Transverse colon (tissue), 3 donors: ENCODE data around the gene APLP2.

ENCODE experiments used
- CTCF ChIP-seq, 5 experiments: fragments of 200-600 bp in 3 of 5; fragments of 450-650 bp in 2 of 5; sonication (generic) in 3 of 5; IDR thresholded peaks; 1 replicate in 2 of 5; 2 replicates in 3 of 5; pipeline ENCODE4 v1.5.1; 2016 to 2017; ENCODE audit warnings: antibody characterized with exemption in 5 of 5, inconsistent platforms in 3 of 5, mild to moderate bottlenecking in 2 of 5, moderate library complexity in 1 of 5
- EP300 ChIP-seq: sonication (generic); formaldehyde crosslinking; IDR thresholded peaks from one replicate; pipeline ENCODE4 v1.6.1; 2017; ENCODE audit warnings: antibody characterized with exemption, low read depth
- POLR2A ChIP-seq: fragments of 450-650 bp; IDR thresholded peaks from one replicate; pipeline ENCODE4 v1.6.1; 2016; ENCODE audit warnings: antibody characterized with exemption, mild to moderate bottlenecking, moderate library complexity

GRCh38 chr11:130109386-130109785 lies 39.7 kb downstream of the APLP2 start:
- no peak for TF ChIP-seq CTCF (IDR thresholded peaks at IDR 0.05)
- TF ChIP-seq EP300 = no peak
- TF ChIP-seq POLR2A = no peak
